Measurements from ENCODE around the gene OR6K3.
A peak's percentile ranks its signal among the peaks of the same experiment; 100 is the strongest.

The OR6K3 gene

GRCh38 chr1:158720620-158721019, at the start of gene OR6K3:
Gene OR6K3, minus strand, starts transcription at chr1:158720720. Its CDS starts 2,605 bp downstream, at chr1:158718115.
- TF ChIP-seq Cebpa-rat (IDR thresholded peaks at IDR 0.05), result no peak
- H3K27me3 ChIP-seq, result no peaks in the 10 kb centered on the region

GRCh38 chr1:158754420-158754819, 33.9 kb upstream of the OR6K3 start, which contains the start of gene OR6K6:
Gene OR6K6, plus strand, starts transcription at chr1:158754720. Its CDS starts 168 bp downstream, at chr1:158754888.
- Histone ChIP-seq H3K4me3 (no peak within 1 kb of the TSS), H4K20me1 (no peaks in the 10 kb centered on the region), H3K9ac (no peak within 1 kb of the TSS), H3K36me3 (no peaks in the 10 kb centered on the region), H3K9me3 (replicated peaks in 1 of 11) (no peaks in the 10 kb centered on the region), H3K27me3 (no peaks in the 10 kb centered on the region), H3K4me2 (no peak within 1 kb of the TSS), H3K27ac (no peak within 1 kb of the TSS), H3K4me1 (no peaks in the 10 kb centered on the region)
- TF ChIP-seq Cebpa-rat (IDR thresholded peaks at IDR 0.05), result no peak

More at GRCh38 chr1:158720620-158721019, at the start of gene OR6K3:
- Histone ChIP-seq H3K4me3 (no peak within 1 kb of the TSS), H3K9me3 (replicated peaks in 1 of 11) (no peaks in the 10 kb centered on the region), H3K27ac (no peak within 1 kb of the TSS), H3K4me2 (no peak within 1 kb of the TSS), H4K20me1 (no peaks in the 10 kb centered on the region), H3K36me3 (no peaks in the 10 kb centered on the region), H3K9ac (no peak within 1 kb of the TSS), H3K4me1 (no peaks in the 10 kb centered on the region)

- Histone ChIP-seq H3K9ac (no peak overlapping the region), H3K9me3 (replicated peaks in 1 of 11) (no peaks in the 10 kb centered on the region), H3K4me2 (no peak overlapping the region), H3K27me3 (no peaks in the 10 kb centered on the region; a peak in 1 of 22 replicates), H3K36me3 (no peaks in the 10 kb centered on the region), H3K4me3 (no peak overlapping the region), H3K27ac (no peak overlapping the region), H3K4me1 (no peaks in the 10 kb centered on the region), H4K20me1 (no peaks in the 10 kb centered on the region)
- no peak for TF ChIP-seq Cebpa-rat (IDR thresholded peaks at IDR 0.05)
Observed at GRCh38 chr1:158752155-158752712, 31.7 kb upstream of the OR6K3 start.

- Histone ChIP-seq H4K20me1 (no peaks in the 10 kb centered on the region), H3K27me3 (no peaks in the 10 kb centered on the region), H3K4me2 (no peak overlapping the region), H3K4me3 (no peak overlapping the region), H3K9ac (no peak overlapping the region), H3K4me1 (peaks cover 0 to under 1% (median 0%) of the 10 kb centered on the region in 10 experiments; a peak in 2 of 20 replicates), H3K9me3 (replicated peaks in 1 of 11) (no peaks in the 10 kb centered on the region), H3K27ac (no peak overlapping the region), H3K36me3 (no peaks in the 10 kb centered on the region)
- no peak for TF ChIP-seq Cebpa-rat (IDR thresholded peaks at IDR 0.05)
Observed at GRCh38 chr1:158735848-158736247, 15.3 kb upstream of the OR6K3 start.

GRCh38 chr1:158732524-158732923, 12.0 kb upstream of the OR6K3 start:
- Histone ChIP-seq H4K20me1 (no peaks in the 10 kb centered on the region), H3K4me2 (no peak overlapping the region), H3K4me3 (no peak overlapping the region), H3K9ac (no peak overlapping the region), H3K4me1 (peaks cover 0 to 28% (median 0%) of the 10 kb centered on the region in 10 experiments; a peak in 7 of 20 replicates), H3K27ac (no peak overlapping the region), H3K27me3 (no peaks in the 10 kb centered on the region), H3K36me3 (no peaks in the 10 kb centered on the region), H3K9me3 (replicated peaks in 1 of 11) (no peaks in the 10 kb centered on the region)
- no peak for TF ChIP-seq Cebpa-rat (IDR thresholded peaks at IDR 0.05)

GRCh38 chr1:158731707-158732106, 11.2 kb upstream of the OR6K3 start:
- H3K9me3 ChIP-seq (replicated peaks in 1 of 11), result no peaks in the 10 kb centered on the region
- H3K27me3 ChIP-seq, result no peaks in the 10 kb centered on the region
- H3K9ac ChIP-seq, result no peak overlapping the region
- H3K4me1 ChIP-seq, result peaks cover 0 to 28% (median 0%) of the 10 kb centered on the region in 10 experiments; a peak in 7 of 20 replicates
- H4K20me1 ChIP-seq, result no peaks in the 10 kb centered on the region
- TF ChIP-seq Cebpa-rat (IDR thresholded peaks at IDR 0.05), result no peak
- H3K4me2 ChIP-seq, result no peak overlapping the region
- no peaks in the 10 kb centered on the region for H3K36me3 ChIP-seq
- H3K27ac ChIP-seq, result no peak overlapping the region
- no peak overlapping the region for H3K4me3 ChIP-seq

- H3K27me3 ChIP-seq, result no peaks in the 10 kb centered on the region
- H4K20me1 ChIP-seq, result no peaks in the 10 kb centered on the region
- H3K27ac ChIP-seq, result no peak overlapping the region
- peak overlapping the region in 3 of 11 experiments; percentile 49 to 70 (median 65); a peak in 5 of 22 replicates for H3K4me2 ChIP-seq
- H3K4me1 ChIP-seq, result peaks cover 0 to 28% (median 0%) of the 10 kb centered on the region in 10 experiments; a peak in 7 of 20 replicates
- H3K9me3 ChIP-seq (replicated peaks in 1 of 11), result no peaks in the 10 kb centered on the region
- no peak overlapping the region for H3K9ac ChIP-seq
- H3K36me3 ChIP-seq, result no peaks in the 10 kb centered on the region
- TF ChIP-seq Cebpa-rat (IDR thresholded peaks at IDR 0.05), result no peak
- no peak overlapping the region for H3K4me3 ChIP-seq
Observed at GRCh38 chr1:158730453-158730852, 9.9 kb upstream of the OR6K3 start.

- Histone ChIP-seq H3K4me1 (peaks cover 0 to 28% (median 0%) of the 10 kb centered on the region in 10 experiments; a peak in 7 of 20 replicates), H3K9ac (no peak overlapping the region), H3K9me3 (replicated peaks in 1 of 11) (no peaks in the 10 kb centered on the region), H3K27me3 (no peaks in the 10 kb centered on the region), H4K20me1 (no peaks in the 10 kb centered on the region), H3K36me3 (no peaks in the 10 kb centered on the region), H3K4me3 (no peak overlapping the region), H3K27ac (no peak overlapping the region), H3K4me2 (peak overlapping the region in 2 of 11 experiments; percentile 65 to 70; a peak in 5 of 22 replicates)
- no peak for TF ChIP-seq Cebpa-rat (IDR thresholded peaks at IDR 0.05)
Observed at GRCh38 chr1:158728510-158729225, 8.1 kb upstream of the OR6K3 start.

- no peaks in the 10 kb centered on the region for H4K20me1 ChIP-seq
- TF ChIP-seq Cebpa-rat (IDR thresholded peaks at IDR 0.05), result no peak
Observed at GRCh38 chr1:158724442-158724841, 3.9 kb upstream of the OR6K3 start.

More at GRCh38 chr1:158724442-158724841, 3.9 kb upstream of the OR6K3 start:
- H3K4me2 ChIP-seq, result no peak overlapping the region
- H3K27me3 ChIP-seq, result no peaks in the 10 kb centered on the region
- no peaks in the 10 kb centered on the region for H3K36me3 ChIP-seq
- H3K27ac ChIP-seq, result no peak overlapping the region
- H3K9me3 ChIP-seq (replicated peaks in 1 of 11), result no peaks in the 10 kb centered on the region
- no peak overlapping the region for H3K4me3 ChIP-seq
- peaks cover 0 to 13% (median 0%) of the 10 kb centered on the region in 10 experiments; a peak in 7 of 20 replicates for H3K4me1 ChIP-seq
- H3K9ac ChIP-seq, result no peak overlapping the region

All from BLaER1 treated with 17β-estradiol and CSF1 and Interleukin-3, amounts not matched to agents 10 nM and 100 nM (cell line).